Measurements from ENCODE around the gene MRPL12.

Gene MRPL12

GRCh38 chr17:81740395-81740961, 37.3 kb downstream of the MRPL12 start:
- DNase-seq (ENCODE audit: low read depth in 2 of 2), result no peak

GRCh38 chr17:81741049-81741593, 38.0 kb downstream of the MRPL12 start:
- DNase-seq (ENCODE audit: low read depth in 2 of 2), result no peak

- DNase-seq (ENCODE audit: low read depth in 2 of 2), result no peak
These were observed 38.7 kb downstream of the MRPL12 start for GRCh38 chr17:81741594-81742452.

All from stimulated activated CD8-positive, alpha-beta memory T cell treated with anti-CD3 and anti-CD28 coated beads, Interleukin-2, amount 100 ng/mL, for 48 hours (primary cell).